OCI-LY7 (cell line): ENCODE data around the gene GJA9. TPM values are rescaled to one million over a fixed set of nuclear protein-coding genes. Genes with fewer than 3 reads are reported as not detected.
"Not testable (repeated sequence)": the region's sequence is repeated elsewhere in the genome, so short reads cannot be mapped to it uniquely, and the experiment has no call there.

Experiments used
- BruUV-seq: library from RNA; stranded (reverse); fragments of 400-500 nt; replicated peaks from 2 replicates; lab custom pipeline; 2021; lab: Mats Ljungman, UMichigan
- CTCF ChIA-PET: fragments of 300-600 bp; sonication (Branson Sonifier 250); formaldehyde crosslinking; loops from one replicate; lab custom pipeline; 2022; ENCODE audit warnings: antibody characterized with exemption; ENCODE audit not compliant: unreplicated experiment; lab: Charles Lee
- POLR2A ChIA-PET: fragments of 300-600 bp; sonication (Branson Sonifier 250); formaldehyde crosslinking; loops from one replicate; lab custom pipeline; 2022; ENCODE audit warnings: antibody characterized with exemption; lab: Charles Lee
- DNase-seq: peaks from one replicate; pipeline ENCODE4 v3.0.0-alpha.2; 2015; ENCODE audit warnings: low spot score
- H2AFZ ChIP-seq: fragments of 200-600 bp; sonication (generic), shearing (Covaris generic); 2 replicates; pipeline ENCODE4 v1.6.1; 2014; ENCODE audit warnings: mild to moderate bottlenecking, antibody characterized with exemption, low read length, moderate library complexity
- H3K27ac ChIP-seq: fragments of 200-600 bp; sonication (generic); 2 replicates; pipeline ENCODE4 v1.5.1; 2014; ENCODE audit warnings: mixed run types, low read depth, mild to moderate bottlenecking, moderate library complexity, low read length, inconsistent platforms; ENCODE audit not compliant: poor library complexity, severe bottlenecking
- H3K36me3 ChIP-seq: fragments of 200-600 bp; sonication (generic); 2 replicates; pipeline ENCODE4 v1.6.1; 2014; ENCODE audit warnings: mild to moderate bottlenecking, antibody characterized with exemption, low read length, moderate library complexity, mixed read lengths; ENCODE audit not compliant: insufficient read depth
- H3K4me1 ChIP-seq: fragments of 200-600 bp; sonication (generic); 2 replicates; pipeline ENCODE4 v1.5.1; 2014; ENCODE audit warnings: mild to moderate bottlenecking, low read length; ENCODE audit not compliant: insufficient read depth, poor library complexity, severe bottlenecking
- H3K4me2 ChIP-seq: fragments of 200-600 bp; sonication (generic); 2 replicates; pipeline ENCODE4 v1.6.1; 2014; ENCODE audit warnings: mild to moderate bottlenecking, low read length
- H3K4me3 ChIP-seq: fragments of 200-600 bp; sonication (generic); 2 replicates; pipeline ENCODE4 v1.5.1; 2014; ENCODE audit warnings: mild to moderate bottlenecking, low read depth, low read length; ENCODE audit not compliant: poor library complexity, severe bottlenecking
- H3K79me2 ChIP-seq: fragments of 200-600 bp; sonication (generic); 2 replicates; pipeline ENCODE4 v1.6.1; 2016; ENCODE audit warnings: low read depth, mild to moderate bottlenecking, low read length, moderate library complexity, mixed read lengths; ENCODE audit not compliant: insufficient read depth
- H3K9me2 ChIP-seq: fragments of 200-600 bp; sonication (generic); 2 replicates; pipeline ENCODE4 v1.6.1; 2016; ENCODE audit warnings: mild to moderate bottlenecking, low read length, mixed read lengths; ENCODE audit not compliant: insufficient read depth
- H3K9me3 ChIP-seq: fragments of 200-600 bp; sonication (generic); 2 replicates; pipeline ENCODE4 v1.6.1; 2014; ENCODE audit warnings: mild to moderate bottlenecking, mixed run types, low read length, mixed read lengths
- H4K20me1 ChIP-seq: fragments of 200-600 bp; sonication (generic); 2 replicates; pipeline ENCODE4 v1.6.1; 2014; ENCODE audit warnings: mild to moderate bottlenecking, antibody characterized with exemption, low read length, moderate library complexity, mixed read lengths; ENCODE audit not compliant: insufficient read depth
- EZH2phosphoT487 ChIP-seq: fragments of 200-600 bp; sonication (generic); IDR thresholded peaks from 2 replicates; pipeline ENCODE4 v1.6.1; 2018; ENCODE audit warnings: low read depth, borderline replicate concordance, mild to moderate bottlenecking, mixed run types, antibody characterized with exemption, low read length, moderate library complexity, mixed read lengths
- intact Hi-C: fragments of 100-400 bp; cut with micrococcal nuclease; formaldehyde crosslinking; loops from one replicate; pipeline ENCODE4 v1.10.0; 2022; ENCODE audit not compliant: unreplicated experiment
- total RNA-seq, 2 experiments: library from RNA; depleted of rRNA in 1 of 2; stranded (reverse); fragments of >200 nt in 1 of 2; shearing (Covaris generic) in 1 of 2; gene quantifications; 2 replicates each; pipeline ENCODE4 v1.2.3, GENCODE V29; 2014 to 2022
- TF ChIP-seq, protein P1 (sequence below): fragments of 200-600 bp; sonication (generic); conservative IDR thresholded peaks from 2 replicates; pipeline ENCODE4 v1.5.1; 2014; ENCODE audit warnings: mild to moderate bottlenecking, antibody characterized with exemption, low read length, moderate library complexity, mixed read lengths

The GJA9 gene
- total RNA-seq, 2 experiments from 2014 or later: not detected

- no peak for DNase-seq
- intact Hi-C loops: no loop called here
- no peak overlapping the region for H3K4me2 ChIP-seq
- H3K36me3 ChIP-seq: peaks cover 53% of the 10 kb centered on the region
- H4K20me1 ChIP-seq: no peaks in the 10 kb centered on the region
- H3K79me2 ChIP-seq: no peaks in the 10 kb centered on the region
- no peak overlapping the region for H3K4me3 ChIP-seq
- no peak overlapping the region for H3K27ac ChIP-seq
- no peaks in the 10 kb centered on the region for H3K4me1 ChIP-seq
- no peak overlapping the region for H2AFZ ChIP-seq
- no TSS peak for BruUV-seq
- ChIA-PET CTCF (no interaction called here), POLR2A (interaction anchor here (1.1 kb wide), 1 partner anchor 16 kb away, joined by 3 read pairs; no protein-coding TSS in a partner anchor)
- no peaks in the 10 kb centered on the region for H3K9me2 ChIP-seq
- TF ChIP-seq, protein P1, sequence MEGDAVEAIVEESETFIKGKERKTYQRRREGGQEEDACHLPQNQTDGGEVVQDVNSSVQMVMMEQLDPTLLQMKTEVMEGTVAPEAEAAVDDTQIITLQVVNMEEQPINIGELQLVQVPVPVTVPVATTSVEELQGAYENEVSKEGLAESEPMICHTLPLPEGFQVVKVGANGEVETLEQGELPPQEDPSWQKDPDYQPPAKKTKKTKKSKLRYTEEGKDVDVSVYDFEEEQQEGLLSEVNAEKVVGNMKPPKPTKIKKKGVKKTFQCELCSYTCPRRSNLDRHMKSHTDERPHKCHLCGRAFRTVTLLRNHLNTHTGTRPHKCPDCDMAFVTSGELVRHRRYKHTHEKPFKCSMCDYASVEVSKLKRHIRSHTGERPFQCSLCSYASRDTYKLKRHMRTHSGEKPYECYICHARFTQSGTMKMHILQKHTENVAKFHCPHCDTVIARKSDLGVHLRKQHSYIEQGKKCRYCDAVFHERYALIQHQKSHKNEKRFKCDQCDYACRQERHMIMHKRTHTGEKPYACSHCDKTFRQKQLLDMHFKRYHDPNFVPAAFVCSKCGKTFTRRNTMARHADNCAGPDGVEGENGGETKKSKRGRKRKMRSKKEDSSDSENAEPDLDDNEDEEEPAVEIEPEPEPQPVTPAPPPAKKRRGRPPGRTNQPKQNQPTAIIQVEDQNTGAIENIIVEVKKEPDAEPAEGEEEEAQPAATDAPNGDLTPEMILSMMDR: no peak
- TF ChIP-seq EZH2phosphoT487: no peak
- H3K9me3 ChIP-seq: no peaks in the 10 kb centered on the region
Observed at GRCh38 chr1:38840281-38840680, 41.1 kb downstream of the GJA9 start.

DNA sequence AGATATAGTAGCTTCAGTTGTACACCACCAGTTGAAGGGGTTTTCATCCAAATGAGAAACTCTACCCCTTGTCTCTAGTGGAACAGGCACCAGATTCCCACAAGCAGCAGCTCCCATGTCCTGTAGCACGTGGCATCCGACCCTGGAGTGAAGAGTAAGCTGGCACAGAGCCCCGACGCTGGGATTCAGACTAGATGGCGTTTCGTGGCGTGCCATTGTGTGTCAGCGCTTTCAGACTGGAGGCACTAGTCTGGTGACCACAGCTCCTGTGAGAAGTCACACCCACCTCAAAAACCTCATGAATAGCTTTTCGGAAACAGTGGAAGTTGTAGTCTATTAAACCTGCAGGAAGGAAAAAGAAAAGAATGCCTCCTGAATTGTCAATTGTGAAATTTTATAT, 42.0 kb downstream of the GJA9 start:
- no peaks in the 10 kb centered on the region for H3K4me1 ChIP-seq
- DNase-seq: no peak
- POLR2A ChIA-PET: interaction anchor here (0.6 to 1.1 kb wide), 5 partner anchors 17 to 1267 kb away, joined by 3 to 4 read pairs (median 3); no protein-coding TSS in a partner anchor
- H3K9me2 ChIP-seq: no peaks in the 10 kb centered on the region
- TF ChIP-seq, protein P1: no peak
- TF ChIP-seq EZH2phosphoT487: no peak
- intact Hi-C loops: loop anchor here (5.0 to 10.0 kb wide), 2 partner anchors 232 to 805 kb away; no protein-coding TSS in a partner anchor
- no peak overlapping the region for H2AFZ ChIP-seq
- no peaks in the 10 kb centered on the region for H3K79me2 ChIP-seq
- no peak overlapping the region for H3K27ac ChIP-seq
- no TSS peak for BruUV-seq
- CTCF ChIA-PET: no interaction called here
- H3K4me2 ChIP-seq: no peak overlapping the region
- no peaks in the 10 kb centered on the region for H3K9me3 ChIP-seq
- peaks cover 44% of the 10 kb centered on the region for H3K36me3 ChIP-seq
- no peaks in the 10 kb centered on the region for H4K20me1 ChIP-seq
- H3K4me3 ChIP-seq: no peak overlapping the region

DNA sequence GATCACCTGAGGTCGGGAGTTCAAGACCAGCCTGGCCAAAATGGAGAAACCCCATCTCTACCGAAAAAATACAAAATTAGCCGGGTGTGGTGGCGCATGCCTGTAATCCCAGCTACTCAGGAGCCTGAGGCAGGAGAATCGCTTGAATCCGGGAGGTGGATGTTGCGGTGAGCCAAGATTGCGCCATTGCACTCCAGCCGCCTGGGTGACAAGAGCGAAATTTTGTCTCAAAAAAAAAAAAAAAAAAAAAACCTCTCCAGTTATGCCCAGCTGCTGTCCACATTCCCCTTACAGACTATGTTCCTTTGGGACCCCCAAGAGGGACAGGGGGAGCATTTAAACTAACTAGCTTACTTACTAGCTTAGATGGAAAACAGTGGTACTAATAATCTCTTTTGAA, 45.1 kb downstream of the GJA9 start:
- CTCF ChIA-PET, H3K79me2 ChIP-seq, BruUV-seq, H3K9me2 ChIP-seq, DNase-seq, H3K4me3 ChIP-seq, H2AFZ ChIP-seq, H4K20me1 ChIP-seq, H3K9me3 ChIP-seq, H3K27ac ChIP-seq, H3K4me2 ChIP-seq, H3K4me1 ChIP-seq, POLR2A ChIA-PET: not testable (repeated sequence)
- peaks cover 27% of the 10 kb centered on the region for H3K36me3 ChIP-seq
- intact Hi-C loops: loop anchor here (5.0 to 10.0 kb wide), 2 partner anchors 229 to 802 kb away; no protein-coding TSS in a partner anchor
